ENCODE measurements around the gene NRCAM.

NRCAM gene

GRCh38 chr7:108114117-108114841, 342.0 kb downstream of the NRCAM start:
- no peak for DNase-seq

DNA sequence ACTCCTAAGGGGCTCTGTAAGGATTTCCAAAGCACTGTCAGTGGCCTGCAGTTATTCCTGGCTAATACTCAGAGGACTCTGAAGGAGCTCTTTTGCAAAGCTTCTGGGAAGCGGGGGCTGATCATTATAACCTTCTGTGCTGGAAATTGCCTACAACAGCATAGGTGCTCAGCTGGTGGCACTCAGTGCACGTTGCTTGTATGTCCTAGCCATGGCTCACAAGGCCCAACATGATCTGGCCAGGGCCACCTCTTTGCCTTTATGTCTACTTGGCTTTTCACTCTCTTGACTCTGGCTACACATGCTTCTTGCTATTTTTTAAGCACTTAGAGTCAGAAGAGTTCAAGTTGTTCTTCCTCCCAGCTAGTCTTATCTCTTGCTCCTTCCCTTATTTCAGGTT, 343.6 kb downstream of the NRCAM start:
- no peak for DNase-seq

GRCh38 chr7:108109221-108109908, 346.9 kb downstream of the NRCAM start:
- no peak for DNase-seq

DNA sequence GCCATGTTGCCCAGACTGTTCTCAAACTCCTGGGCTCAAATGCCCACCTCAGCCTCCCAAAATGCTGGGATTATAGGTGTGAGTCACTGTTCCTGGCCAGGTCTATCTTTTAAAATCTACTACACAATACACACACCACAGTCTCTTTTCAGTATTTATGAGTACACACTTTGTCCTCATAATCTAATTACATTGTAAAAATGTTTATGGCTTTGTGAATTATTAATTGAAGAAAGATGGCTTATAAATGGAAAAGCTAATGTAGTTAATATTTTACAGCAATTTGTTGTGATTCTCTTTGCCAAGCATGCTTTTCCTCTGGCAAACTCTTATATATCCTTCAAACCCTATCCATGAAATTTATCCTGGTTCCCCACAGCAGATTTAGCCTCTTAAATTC, 348.1 kb downstream of the NRCAM start:
- DNase-seq: no peak

DNA sequence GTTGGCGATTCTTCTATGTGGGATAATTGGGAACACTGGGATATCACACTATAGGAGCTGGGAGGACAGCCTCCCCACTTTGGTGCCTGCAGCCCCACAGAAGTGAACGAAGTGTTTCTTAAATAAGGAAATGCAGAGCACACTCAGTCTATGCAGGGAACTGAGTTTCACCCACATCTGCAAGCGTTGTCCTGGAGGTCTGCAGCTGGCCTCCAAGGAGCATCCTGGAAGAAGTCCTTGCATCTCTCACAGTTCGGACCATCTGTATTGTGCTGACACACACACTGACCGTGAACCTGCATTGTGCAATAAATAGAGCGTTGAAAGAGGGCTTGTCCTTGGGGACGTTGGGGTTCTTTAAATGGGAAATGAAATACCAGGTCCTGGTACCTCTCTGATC, 351.9 kb downstream of the NRCAM start:
- DNase-seq: no peak

GRCh38 chr7:108103558-108104298, 352.5 kb downstream of the NRCAM start:
- DNase-seq: no peak

- no peak for DNase-seq
Observed at GRCh38 chr7:108102671-108103312, 353.4 kb downstream of the NRCAM start.

DNA sequence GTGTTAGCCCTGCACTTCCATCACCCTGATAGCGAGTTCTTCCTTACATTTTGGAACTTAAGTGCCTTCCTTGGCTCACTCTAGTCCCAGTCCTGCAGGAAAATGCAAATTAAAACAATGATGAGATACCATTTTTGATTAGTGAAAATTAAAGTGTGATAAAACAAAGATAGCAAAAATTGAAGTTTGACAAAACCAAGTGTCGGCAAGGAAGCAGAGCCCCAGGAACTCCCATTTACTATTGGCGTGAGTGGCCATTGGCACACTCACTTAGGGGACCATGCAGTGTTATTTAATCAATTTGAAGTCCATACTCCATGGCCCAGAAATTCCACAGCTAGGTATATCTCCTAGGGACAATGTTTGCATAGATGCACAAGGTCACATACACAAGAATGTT, 354.5 kb downstream of the NRCAM start:
- DNase-seq: no peak

- DNase-seq: no peak
Observed at GRCh38 chr7:108099713-108100112, 356.5 kb downstream of the NRCAM start.

DNA sequence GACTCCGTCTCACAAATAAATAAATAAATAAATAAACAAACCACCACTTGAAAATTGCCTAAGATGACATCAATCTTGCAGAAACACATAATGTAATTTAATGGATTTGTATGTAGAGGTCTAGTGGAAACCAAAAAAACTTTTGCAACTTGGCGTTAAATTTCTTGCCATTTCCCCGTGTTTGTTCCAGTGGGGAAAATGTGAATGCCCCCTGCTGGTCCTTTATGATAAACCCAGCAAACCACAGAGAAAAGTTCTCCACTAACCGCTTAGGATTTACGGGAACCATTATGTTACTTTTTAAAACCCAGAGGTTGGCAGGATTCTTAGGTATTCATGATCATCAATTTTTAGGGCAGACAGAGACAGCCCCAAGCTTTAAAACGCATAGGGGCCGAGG, 358.5 kb downstream of the NRCAM start:
- DNase-seq: no peak

All from GOT3 (cell line).